GM18498 (cell line): ENCODE data around the gene HGS.
A peak's percentile ranks its signal among the peaks of the same experiment; 100 is the strongest.

Source experiments
- ATAC-seq: cut with Tn5 transposase; IDR thresholded peaks from one replicate; pipeline ENCODE4 v1.9.1; 2021; ENCODE audit warnings: mild to moderate bottlenecking, moderate library complexity; ENCODE audit not compliant: unreplicated experiment

HGS gene, protein sequence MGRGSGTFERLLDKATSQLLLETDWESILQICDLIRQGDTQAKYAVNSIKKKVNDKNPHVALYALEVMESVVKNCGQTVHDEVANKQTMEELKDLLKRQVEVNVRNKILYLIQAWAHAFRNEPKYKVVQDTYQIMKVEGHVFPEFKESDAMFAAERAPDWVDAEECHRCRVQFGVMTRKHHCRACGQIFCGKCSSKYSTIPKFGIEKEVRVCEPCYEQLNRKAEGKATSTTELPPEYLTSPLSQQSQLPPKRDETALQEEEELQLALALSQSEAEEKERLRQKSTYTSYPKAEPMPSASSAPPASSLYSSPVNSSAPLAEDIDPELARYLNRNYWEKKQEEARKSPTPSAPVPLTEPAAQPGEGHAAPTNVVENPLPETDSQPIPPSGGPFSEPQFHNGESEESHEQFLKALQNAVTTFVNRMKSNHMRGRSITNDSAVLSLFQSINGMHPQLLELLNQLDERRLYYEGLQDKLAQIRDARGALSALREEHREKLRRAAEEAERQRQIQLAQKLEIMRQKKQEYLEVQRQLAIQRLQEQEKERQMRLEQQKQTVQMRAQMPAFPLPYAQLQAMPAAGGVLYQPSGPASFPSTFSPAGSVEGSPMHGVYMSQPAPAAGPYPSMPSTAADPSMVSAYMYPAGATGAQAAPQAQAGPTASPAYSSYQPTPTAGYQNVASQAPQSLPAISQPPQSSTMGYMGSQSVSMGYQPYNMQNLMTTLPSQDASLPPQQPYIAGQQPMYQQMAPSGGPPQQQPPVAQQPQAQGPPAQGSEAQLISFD

DNA sequence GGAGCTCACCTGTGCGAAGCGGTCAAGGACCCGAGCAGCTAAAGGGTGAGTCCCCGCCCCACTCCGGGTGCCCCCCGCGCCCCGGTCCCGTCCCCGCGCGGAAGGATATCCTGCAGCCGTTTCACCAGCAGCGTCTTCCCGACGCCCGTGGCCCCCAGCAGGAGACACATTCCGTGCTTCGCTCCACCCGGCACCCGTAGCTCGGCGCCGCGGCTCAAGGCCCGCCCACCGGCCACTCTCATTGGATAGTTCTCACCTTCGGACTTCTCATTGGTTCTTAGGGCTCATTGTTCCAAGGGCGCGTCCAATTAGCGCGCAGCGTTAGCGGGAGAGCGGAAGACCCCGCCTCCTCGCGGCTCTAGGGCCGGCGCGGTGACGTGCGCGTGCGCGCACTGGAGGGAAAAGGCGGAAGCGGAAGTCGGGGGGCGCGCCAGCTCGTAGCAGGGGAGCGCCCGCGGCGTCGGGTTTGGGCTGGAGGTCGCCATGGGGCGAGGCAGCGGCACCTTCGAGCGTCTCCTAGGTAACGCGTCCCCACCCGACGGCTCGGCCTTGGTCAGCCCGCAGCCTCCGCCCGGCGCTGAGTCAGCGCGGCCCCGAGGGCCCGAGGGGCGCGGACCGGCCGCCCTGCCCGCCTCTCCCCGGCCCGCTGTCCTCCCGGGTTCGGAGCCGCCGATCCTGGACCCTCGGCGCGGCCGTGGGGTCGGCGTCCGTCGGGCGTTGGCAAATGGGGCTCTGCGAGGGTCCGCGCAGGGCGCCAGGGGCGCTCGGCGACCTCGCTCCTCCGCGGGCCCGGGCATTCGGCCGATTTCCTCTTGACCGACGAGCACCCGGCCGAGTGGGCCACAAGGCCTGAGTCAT, at the start of gene HGS, which contains the start of gene ARL16:
Gene HGS, plus strand, starts transcription at position 428 of the 858 bp plus-strand sequence. Its CDS starts 56 bp downstream, at position 484.
Gene ARL16, minus strand, starts transcription at position 214 of the 858 bp plus-strand sequence. Its CDS starts 44 bp downstream, at position 170.
- ATAC-seq = peak; percentile 95

DNA sequence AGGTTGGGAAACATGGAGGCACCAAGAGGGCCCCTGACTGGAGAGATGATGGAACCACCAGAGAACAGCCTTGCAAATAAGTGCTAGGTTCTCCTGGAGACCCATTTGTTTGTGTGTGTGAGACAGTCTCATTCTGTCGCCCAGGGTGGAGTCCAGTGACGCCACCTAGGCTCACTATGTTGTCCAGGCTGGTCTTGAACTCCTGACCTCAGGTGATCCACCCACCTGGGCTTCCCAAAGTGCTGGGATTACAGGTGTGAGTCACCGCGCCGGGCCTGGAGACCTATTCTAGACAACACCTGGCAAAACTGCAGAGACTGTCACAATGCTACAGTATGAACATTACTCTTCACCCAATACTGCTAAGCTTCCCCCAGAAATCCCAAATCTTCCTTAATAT, 48.4 kb upstream of the HGS start:
- no peak for ATAC-seq

DNA sequence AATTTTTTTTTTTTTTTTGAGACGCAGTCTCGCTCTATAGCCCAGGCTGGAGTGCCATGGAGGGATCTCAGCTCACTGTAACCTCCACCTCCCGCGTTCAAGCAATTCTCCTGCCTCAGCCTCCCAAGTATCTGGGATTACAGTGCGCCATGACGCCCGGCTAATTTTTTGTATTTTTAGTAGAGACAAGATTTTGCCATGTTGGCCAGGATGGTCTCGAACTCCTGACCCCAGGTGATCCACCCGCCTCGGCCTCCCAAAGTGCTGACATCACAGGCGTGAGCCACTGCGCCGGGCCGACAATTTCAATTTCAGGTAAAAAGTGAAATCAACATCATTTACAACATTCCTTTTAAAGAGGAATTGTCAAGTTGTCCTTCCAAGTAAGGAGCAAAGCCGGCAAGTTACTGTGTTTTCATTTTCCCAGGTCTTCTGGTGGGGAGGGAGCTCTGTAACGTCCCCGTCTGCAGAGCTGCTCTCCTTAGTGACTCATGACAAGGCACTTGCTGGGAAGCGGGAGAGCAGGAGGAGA, 47.8 kb upstream of the HGS start:
- ATAC-seq = peak; percentile 14

DNA sequence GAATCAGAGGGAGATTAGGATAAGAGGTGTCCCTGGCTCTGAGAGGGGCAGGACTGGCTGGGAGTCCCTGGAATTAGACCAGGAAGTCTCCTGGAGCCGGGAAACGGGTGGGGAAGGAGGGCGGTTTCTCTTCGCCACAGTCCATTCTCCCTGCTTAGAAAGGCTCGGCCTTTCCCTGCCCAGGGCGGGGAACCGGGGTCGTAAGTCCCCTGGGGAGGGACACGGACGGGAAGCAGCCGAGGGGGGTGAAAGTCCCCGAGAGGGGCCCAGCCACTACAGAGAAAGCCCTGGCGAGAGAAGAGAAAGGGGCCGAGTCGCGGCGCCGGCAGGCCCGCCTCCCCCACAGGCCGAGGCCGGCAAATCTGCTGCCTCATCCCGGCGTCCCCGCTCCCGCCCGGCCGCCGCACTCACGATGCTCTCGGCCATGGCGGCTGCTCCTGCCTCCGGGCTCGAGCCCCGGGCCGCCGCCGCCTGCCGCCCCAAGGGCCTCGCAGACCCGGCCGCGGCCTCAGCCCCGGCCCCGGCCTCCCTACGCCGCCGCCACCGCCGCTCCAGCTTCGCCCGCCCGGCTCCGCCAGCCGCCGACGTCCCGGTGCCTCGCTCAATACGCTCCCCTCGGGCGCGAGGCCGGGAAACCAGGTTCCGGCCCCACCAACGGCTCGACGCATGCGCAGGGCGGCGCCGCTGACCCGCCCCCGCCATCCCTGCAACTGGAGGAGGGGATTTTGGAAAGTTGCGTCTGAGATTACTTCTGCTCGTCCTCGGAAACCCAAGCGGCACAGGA, 47.1 kb upstream of the HGS start, which contains the start of the genes NPLOC4 and TSPAN10:
Gene NPLOC4, minus strand, starts transcription at position 608 of the 784 bp plus-strand sequence. Its CDS starts 182 bp downstream, at position 426.
Gene TSPAN10, plus strand, starts transcription at position 692 of the 784 bp plus-strand sequence. CDS start 5,217 bp downstream, outside the sequence.
- peak; percentile 86 for ATAC-seq

DNA sequence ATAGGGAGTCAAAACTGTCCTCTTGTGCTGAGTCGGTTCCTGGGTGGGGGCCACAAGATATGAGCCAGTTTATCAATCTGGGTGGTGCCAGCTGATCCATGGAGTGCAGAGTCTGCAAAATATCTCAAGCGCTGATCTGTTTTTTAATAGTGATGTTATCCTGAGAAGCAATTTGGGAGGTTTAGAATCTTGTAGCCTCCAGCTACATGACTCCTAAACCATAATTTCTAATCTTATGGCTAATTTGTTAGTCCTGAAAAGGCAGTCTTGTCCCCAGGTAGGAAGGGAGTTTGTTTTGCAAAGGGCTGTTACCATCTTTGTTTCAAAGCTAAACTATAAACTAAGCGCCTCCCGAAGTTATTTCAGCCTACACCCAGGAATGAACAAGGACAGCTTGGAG, 45.1 kb upstream of the HGS start:
- ATAC-seq = no peak

DNA sequence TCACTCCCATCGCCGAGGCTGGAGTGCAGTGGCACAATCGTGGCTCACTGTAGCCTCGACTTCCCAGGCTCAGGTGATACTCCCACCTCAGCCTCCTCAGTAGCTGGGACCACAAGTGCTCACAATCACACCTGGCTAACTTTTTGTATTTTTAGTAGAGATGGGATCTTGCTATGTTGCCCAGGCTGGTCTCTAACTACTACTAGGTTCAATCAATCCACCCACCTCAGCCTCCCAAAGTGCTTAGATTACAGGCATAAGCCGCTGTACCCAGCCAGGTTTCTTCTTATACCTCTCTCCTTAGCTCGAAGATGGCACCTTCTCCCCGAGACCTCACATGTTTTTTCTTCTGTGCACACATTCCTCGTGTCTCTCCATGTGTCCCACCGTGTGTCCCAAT, 43.8 kb upstream of the HGS start:
- no peak for ATAC-seq

DNA sequence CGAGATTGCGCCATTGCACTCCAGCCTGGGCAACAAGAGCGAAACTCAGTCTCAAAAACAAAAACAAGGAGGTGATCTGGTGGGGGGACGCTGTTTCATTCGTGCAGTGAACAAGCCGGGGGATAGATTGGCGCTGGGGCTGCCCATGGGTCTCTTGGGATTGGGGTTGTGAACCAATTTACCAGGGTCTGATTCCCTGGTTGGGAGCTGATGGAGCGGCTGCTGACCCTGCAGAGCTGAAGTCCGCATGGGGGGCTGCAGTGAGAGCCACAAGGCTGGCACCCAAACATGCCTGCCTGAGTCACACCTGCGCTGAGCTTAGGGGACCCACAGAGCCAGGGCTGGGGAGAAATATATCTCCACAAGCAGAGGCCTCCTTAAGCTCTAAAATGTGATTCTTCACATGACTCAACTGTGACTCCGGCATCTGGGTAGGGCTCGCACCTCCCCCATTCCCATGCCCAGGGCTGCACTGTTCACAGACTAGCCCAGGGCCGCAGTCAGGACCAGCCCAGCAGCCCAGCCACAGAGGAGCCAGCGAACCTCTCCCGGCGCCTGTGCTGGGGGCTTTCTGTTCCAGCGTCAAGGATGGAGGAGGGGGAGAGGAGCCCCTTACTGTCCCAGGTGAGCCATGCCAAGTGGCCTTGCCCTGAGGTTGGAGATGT, 41.9 kb upstream of the HGS start:
- no peak for ATAC-seq

DNA sequence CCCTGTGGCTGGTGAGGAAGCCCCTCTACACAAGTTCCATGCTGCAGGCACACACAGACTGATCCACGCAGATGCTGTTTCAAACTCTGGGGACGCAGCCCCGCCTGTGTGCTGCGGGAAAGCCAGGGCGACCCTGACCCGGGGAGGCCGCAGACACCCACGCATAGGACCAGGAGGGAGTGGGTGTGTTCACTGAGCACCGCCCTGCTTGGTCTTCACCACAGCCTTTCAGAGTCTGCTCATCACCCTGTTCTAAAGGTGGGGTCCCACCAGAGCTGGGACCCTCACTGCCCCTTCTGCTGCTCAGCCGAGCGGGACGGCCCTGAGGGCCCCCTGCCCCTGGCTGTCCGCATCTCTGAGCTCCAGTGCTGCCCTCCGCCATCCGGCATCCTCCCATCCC, 39.3 kb upstream of the HGS start:
- no peak for ATAC-seq

DNA sequence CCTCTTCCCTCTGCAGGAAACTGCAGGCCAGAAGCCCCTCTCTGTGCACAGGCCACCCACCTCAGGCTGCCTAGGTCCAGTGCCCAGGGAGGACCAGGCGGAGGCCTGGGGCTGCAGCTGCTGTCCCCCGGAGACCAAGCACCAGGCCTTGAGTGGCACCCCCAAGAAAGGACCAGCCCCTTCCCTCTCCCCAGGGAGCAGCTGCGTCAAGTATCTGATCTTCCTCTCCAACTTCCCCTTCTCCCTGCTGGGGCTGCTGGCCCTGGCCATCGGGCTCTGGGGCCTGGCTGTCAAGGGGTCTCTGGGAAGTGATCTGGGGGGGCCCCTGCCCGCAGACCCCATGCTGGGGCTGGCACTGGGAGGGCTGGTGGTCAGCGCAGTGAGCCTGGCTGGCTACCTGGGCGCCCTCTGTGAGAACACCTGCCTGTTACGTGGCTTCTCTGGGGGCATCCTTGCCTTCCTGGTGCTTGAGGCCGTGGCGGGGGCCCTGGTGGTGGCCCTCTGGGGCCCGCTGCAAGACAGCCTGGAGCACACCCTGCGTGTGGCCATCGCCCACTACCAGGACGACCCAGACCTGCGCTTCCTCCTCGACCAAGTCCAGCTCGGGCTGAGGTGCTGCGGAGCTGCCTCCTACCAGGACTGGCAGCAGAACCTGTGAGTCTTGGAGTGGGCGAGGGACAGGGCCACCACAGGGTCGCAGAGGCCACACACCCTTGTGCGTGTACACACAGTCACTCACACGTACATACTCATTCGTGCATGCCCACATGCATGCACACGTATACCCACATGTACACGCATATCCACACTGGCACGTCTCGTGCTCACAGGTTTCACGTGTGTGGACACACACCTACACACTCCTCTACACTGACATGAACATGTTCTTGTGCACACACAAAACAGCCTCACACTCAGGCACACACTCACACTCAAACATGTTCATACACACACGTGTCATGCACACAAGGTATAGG, 38.5 kb upstream of the HGS start:
- no peak for ATAC-seq

DNA sequence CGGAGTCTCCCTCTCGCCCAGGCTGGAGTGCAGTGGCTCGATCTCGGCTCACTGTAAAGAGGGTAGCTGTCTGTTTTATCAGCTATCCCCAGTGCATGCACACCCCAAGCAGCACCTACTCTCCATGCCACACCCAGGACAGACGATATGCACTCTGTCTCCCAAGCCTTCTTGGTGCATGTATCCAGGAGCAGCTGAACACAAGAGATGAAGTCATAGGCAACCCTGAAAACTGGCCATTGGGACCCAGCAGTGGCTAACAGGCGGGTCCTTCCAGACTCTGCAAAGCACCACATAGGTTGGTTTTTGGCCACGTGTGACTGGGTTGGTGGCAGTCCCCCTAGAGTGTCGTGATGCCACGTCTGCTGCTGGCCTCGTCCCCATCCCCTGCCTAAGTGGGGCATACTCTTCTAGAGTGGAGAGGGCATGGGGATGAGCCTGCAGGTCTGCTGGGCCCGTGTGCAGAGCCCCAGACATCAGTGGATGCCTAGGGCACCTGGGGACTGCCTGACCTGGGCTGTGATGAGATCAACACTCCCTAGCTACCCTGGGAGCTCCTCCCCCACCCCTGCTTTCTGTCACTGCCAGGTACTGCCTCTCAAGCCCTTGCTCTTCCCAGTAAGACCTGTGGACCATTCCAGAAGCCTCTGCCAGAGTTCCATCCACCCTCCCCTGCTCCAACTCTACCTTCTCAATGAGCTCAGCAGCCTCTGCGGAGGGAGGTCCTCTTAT, 36.8 kb upstream of the HGS start:
- no peak for ATAC-seq

DNA sequence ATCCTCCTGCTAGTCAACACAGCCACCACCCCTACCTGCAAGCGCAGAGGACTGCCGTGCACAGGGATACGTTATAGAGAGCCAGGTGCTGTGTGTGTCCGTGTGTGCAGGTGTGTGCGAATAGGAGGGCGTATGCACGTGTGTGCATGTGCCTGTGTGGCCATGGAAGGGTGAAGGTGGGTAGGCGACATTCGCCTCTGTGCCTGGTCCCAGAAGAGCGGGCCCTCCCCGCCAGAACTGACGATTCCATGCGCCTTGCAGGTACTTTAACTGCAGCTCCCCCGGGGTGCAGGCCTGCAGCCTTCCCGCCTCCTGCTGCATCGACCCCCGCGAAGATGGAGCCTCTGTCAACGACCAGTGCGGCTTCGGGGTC, 36.2 kb upstream of the HGS start:
- ATAC-seq = no peak

DNA sequence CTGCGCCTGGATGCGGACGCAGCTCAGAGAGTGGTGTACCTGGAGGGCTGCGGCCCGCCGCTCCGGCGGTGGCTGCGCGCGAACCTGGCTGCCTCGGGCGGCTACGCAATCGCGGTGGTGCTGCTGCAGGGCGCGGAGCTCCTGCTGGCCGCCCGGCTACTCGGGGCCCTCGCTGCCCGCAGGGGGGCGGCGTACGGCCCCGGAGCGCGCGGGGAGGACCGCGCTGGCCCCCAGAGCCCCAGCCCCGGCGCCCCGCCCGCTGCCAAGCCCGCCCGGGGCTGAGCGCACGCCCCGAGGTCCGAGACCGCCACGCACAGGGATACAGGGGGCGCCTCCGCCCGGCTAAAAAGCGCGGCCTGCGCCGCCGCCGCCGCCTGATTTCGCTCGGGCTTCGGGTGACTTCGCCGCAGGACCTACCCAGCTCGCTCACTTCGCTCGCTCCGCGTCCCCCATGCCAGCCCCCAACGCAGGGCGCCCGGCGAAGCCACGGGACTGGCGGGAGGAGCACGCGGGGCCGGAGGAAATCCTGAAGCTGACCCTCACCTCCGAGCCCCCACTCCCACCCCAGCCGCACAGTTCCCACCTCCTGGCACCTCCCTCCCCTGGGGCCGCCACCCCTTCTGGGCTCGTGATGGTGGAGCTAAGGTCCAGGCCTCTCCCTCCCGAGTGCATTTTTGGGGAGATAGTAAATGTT, 35.7 kb upstream of the HGS start:
- no peak for ATAC-seq

DNA sequence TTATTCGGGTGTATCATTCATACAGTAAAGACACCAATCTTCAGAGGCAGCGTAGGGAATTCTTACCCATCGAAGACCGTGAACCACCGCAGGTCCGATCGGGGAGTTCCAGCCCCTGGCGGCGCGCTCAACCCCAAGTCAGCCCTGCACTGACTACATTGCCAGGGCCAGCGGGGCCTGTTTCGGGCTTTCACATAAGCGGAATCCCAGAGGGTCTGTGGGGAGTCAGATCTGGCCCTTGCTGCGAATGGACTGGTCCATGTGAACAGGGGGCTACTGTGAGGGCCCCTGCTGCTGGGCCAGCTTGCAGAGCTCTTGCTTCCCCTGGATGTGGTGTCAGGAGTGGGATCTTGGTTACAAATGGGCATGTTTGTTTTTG, 35.1 kb upstream of the HGS start:
- ATAC-seq = no peak

DNA sequence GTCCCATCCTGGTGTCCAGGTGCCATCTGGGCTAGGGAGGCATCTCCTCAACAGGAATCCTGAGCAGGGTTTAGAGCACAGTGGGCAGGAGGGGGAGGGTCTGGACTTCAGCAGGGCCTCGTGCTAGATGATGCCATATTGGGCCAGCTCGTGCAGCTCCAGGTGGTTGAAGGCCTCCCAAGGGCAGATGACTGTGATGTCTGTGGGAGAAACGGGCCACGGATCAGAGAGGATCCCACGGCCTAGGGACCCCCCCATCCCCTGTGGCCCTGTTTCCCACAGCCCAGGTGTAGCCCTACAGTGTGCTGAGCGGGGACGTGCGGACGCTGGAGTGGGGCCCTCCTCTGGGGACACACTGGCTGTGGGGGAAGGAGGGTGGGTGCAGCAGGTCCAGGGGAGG, 32.9 kb upstream of the HGS start:
- ATAC-seq = no peak

DNA sequence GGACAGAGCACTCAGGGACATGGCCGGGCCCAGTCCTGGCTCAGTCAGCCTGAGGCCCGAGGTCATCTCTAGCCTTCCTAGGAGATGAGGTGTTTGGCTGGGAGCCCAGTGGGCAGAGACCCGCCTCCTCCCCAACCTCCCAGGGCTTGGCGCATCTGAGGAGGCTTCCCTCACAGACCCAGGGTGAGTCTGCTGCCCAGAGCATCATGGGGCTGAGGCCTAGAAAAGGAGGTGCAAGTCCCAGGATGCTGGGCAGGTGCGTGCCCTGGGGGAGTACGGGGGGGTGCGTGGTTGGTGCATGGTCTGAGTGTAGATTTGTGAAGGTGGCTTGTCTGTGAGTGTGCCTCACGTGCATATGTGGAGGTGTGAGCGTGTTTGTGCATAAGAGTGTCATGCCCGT, 32.1 kb upstream of the HGS start:
- no peak for ATAC-seq

DNA sequence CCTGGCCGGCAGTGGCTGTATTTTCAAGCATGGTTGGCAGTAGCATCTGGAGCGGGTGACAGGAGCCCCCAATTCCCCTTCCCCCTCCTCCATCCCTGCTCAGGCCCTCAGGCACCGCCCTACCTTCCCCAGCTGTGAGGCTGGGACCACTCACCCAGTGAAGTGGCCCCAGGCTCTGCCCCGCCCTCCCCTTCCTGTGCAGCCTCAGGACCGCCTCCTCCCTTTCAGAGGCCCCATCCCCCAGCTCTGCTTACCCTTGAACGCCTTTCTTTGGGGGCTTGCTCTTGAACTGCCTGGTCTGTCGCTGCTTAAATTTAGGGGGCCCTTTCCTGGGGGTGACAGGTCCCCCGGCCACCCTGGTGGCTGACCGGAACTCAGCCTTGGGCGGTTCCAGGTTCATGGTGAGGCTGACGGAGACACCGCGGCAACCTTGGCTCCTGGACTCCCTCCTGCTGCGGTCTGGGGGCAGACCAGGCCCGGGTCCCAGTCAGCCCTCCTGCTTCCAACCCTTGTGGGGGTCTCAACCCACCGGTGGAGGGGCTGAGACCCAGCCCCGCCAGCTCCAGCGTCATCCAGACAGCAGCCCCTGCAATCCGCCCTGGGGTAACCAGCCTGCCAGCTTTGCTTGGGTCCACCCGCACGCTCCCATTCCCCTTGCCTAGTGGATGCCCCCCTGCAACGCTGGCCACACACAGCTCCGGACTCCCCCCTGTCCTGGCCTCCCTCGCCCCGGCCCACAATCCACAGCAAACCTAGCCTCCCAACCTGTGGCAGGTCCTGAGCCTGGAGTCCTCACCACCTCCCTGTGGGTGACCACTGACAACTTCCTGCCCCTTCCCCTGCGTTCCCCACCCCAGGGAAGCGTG, 30.7 kb upstream of the HGS start:
- ATAC-seq = no peak
